GM23338 (cell line): ENCODE results near the gene SLC35F1. TPM values are rescaled to one million over a fixed set of nuclear protein-coding genes. Genes with fewer than 3 reads are reported as not detected.

Experiments
- ATAC-seq: fragments of 200-7000 bp; cut with Tn5 transposase; 3 replicates; pipeline ENCODE4 v1.9.1; 2020
- DNase-seq: peaks from one replicate; pipeline ENCODE4 v3.0.0-alpha.2; 2015; ENCODE audit warnings: low spot score
- H2AFZ ChIP-seq: fragments of 200-600 bp; sonication (generic); 2 replicates; pipeline ENCODE4 v1.8.0; 2016; ENCODE audit warnings: antibody characterized with exemption, mild to moderate bottlenecking, moderate library complexity
- H3F3A ChIP-seq: fragments of 200-600 bp; sonication (generic); replicated peaks from 2 replicates; pipeline ENCODE4 v1.8.0; 2017; ENCODE audit warnings: antibody characterized with exemption, mixed run types, low read depth
- H3K27ac ChIP-seq: fragments of 200-600 bp; sonication (generic); 2 replicates; pipeline ENCODE4 v1.6.1; 2016; ENCODE audit warnings: low read depth
- H3K27me3 ChIP-seq: fragments of 200-600 bp; sonication (generic); 2 replicates; pipeline ENCODE4 v1.8.0; 2016; ENCODE audit warnings: mild to moderate bottlenecking, mixed run types, moderate library complexity; ENCODE audit not compliant: insufficient read depth
- H3K36me3 ChIP-seq: fragments of 200-600 bp; sonication (generic); 2 replicates; pipeline ENCODE4 v1.8.0; 2016; ENCODE audit warnings: mild to moderate bottlenecking; ENCODE audit not compliant: insufficient read depth
- H3K4me1 ChIP-seq: fragments of 200-600 bp; sonication (generic); 2 replicates; pipeline ENCODE4 v1.8.0; 2016; ENCODE audit warnings: mild to moderate bottlenecking, moderate library complexity; ENCODE audit not compliant: insufficient read depth
- H3K4me2 ChIP-seq: fragments of 200-600 bp; sonication (generic); 2 replicates; pipeline ENCODE4 v1.7.1; 2017; ENCODE audit warnings: mixed run types
- H3K4me3 ChIP-seq: fragments of 200-600 bp; sonication (generic); 2 replicates; pipeline ENCODE4 v1.6.1; 2016; ENCODE audit warnings: mixed run types
- H3K79me2 ChIP-seq: fragments of 200-600 bp; sonication (generic); replicated peaks from 2 replicates; pipeline ENCODE4 v1.8.0; 2017; ENCODE audit warnings: mild to moderate bottlenecking; ENCODE audit not compliant: insufficient read depth
- H3K9me2 ChIP-seq: fragments of 200-600 bp; sonication (generic); 2 replicates; pipeline ENCODE4 v1.8.0; 2017; ENCODE audit not compliant: insufficient read depth
- H4K20me1 ChIP-seq: fragments of 200-600 bp; sonication (generic); replicated peaks from 2 replicates; pipeline ENCODE4 v1.8.0; 2017; ENCODE audit warnings: mild to moderate bottlenecking; ENCODE audit not compliant: insufficient read depth
- H3K27ac Mint-ChIP-seq: 2 replicates; pipeline ENCODE4 v1.8.0; 2020; ENCODE audit warnings: inconsistent platforms, mild to moderate bottlenecking, moderate library complexity, mixed read lengths
- H3K27me3 Mint-ChIP-seq: 3 replicates; pipeline ENCODE4 v1.8.0; 2022; ENCODE audit warnings: low read depth, mild to moderate bottlenecking, moderate library complexity, mixed read lengths, inconsistent platforms; ENCODE audit not compliant: insufficient read depth, poor library complexity
- H3K36me3 Mint-ChIP-seq: 3 replicates; pipeline ENCODE4 v1.8.0; 2021; ENCODE audit warnings: low read depth, mild to moderate bottlenecking, inconsistent platforms, moderate library complexity, mixed read lengths
- H3K4me1 Mint-ChIP-seq: 3 replicates; pipeline ENCODE4 v1.8.0; 2020; ENCODE audit warnings: mild to moderate bottlenecking, inconsistent platforms, mixed read lengths
- H3K4me3 Mint-ChIP-seq: 3 replicates; pipeline ENCODE4 v1.8.0; 2021; ENCODE audit warnings: moderate library complexity, mild to moderate bottlenecking, inconsistent platforms, mixed read lengths
- H3K9me3 Mint-ChIP-seq: 3 replicates; pipeline ENCODE4 v1.8.0; 2020; ENCODE audit warnings: moderate library complexity, mild to moderate bottlenecking, inconsistent platforms, mixed read lengths
- ETS1 ChIP-seq: IDR thresholded peaks from 2 replicates; pipeline ENCODE4 v1.6.1; 2016; ENCODE audit warnings: antibody characterized with exemption
- EZH2phosphoT487 ChIP-seq: fragments of 200-600 bp; sonication (generic); IDR thresholded peaks from one replicate; pipeline ENCODE4 v1.8.1; 2018; ENCODE audit warnings: antibody characterized with exemption; ENCODE audit not compliant: unreplicated experiment
- JUNB ChIP-seq: IDR thresholded peaks from one replicate; pipeline ENCODE4 v1.6.1; 2016; ENCODE audit warnings: antibody characterized with exemption; ENCODE audit not compliant: unreplicated experiment
- NANOG ChIP-seq: IDR thresholded peaks from 2 replicates; pipeline ENCODE4 v1.6.1; 2016; ENCODE audit warnings: antibody characterized with exemption, borderline replicate concordance
- POLR2AphosphoS5 ChIP-seq: IDR thresholded peaks from 2 replicates; pipeline ENCODE4 v1.6.1; 2016; ENCODE audit warnings: antibody characterized with exemption, low read depth
- REST ChIP-seq: IDR thresholded peaks from one replicate; pipeline ENCODE4 v1.6.1; 2018; ENCODE audit warnings: antibody characterized with exemption; ENCODE audit not compliant: unreplicated experiment
- STAT1 ChIP-seq: IDR thresholded peaks from one replicate; pipeline ENCODE4 v1.6.1; 2016; ENCODE audit warnings: antibody characterized with exemption; ENCODE audit not compliant: unreplicated experiment
- ZNF114 ChIP-seq: fragments of 250-450 bp; sonication (Bioruptor Pico); IDR thresholded peaks from 2 replicates; pipeline ENCODE4 v1.5.0; 2020; ENCODE audit warnings: mild to moderate bottlenecking, moderate library complexity
- ZNF331 ChIP-seq: fragments of 250-450 bp; sonication (Bioruptor Pico); IDR thresholded peaks from 2 replicates; pipeline ENCODE4 v1.5.0; 2020; ENCODE audit warnings: low read depth, mild to moderate bottlenecking, moderate library complexity
- polyA plus RNA-seq: library from polyadenylated mRNA; unstranded; fragments of >200 nt; fragmentation: Nextera tagmentation; extraction: Ambion mirVana; gene quantifications from 2 replicates; pipeline ENCODE4 v1.2.1, GENCODE V29; 2016
- total RNA-seq: library from RNA; depleted of rRNA; stranded (reverse); fragments of >200 nt; shearing (Covaris generic); gene quantifications from 2 replicates; pipeline ENCODE4 v1.2.3, GENCODE V29; 2014
- TF ChIP-seq, protein P1 (sequence below): fragments of 250-450 bp; sonication (Bioruptor Pico); IDR thresholded peaks from 2 replicates; pipeline ENCODE4 v1.5.0; 2020; ENCODE audit warnings: mild to moderate bottlenecking, moderate library complexity

Gene SLC35F1
- total and polyA plus RNA-seq, 2 experiments from 2014 or later, result 3.0 to 10.3 TPM

GRCh38 chr6:118174071-118174470 lies 267.0 kb downstream of the SLC35F1 start:
- Mint-ChIP-seq H3K27me3 (peaks cover 4% of the 10 kb centered on the region), H3K9me3 (peaks cover 16% of the 10 kb centered on the region), H3K27ac (no peak overlapping the region), H3K4me1 (peaks cover 3% of the 10 kb centered on the region; the same call in 1 of the 3 replicates), H3K36me3 (peaks cover 15% of the 10 kb centered on the region; the same call in 2 of the 3 replicates), H3K4me3 (no peak overlapping the region)
- no peak for DNase-seq
- no peak overlapping the region for H3K4me3 ChIP-seq
- ATAC-seq, result no peak
- H3K9me2 ChIP-seq, result peaks cover 4% of the 10 kb centered on the region; the same call in 1 of the 2 replicates
- no peak for TF ChIP-seq ZNF331 (CRISPR knock-in tag)
- no peak for TF ChIP-seq REST
- TF ChIP-seq POLR2AphosphoS5, result no peak
- no peak for TF ChIP-seq EZH2phosphoT487
- no peak for TF ChIP-seq NANOG
- TF ChIP-seq JUNB, result no peak
- TF ChIP-seq ETS1, result no peak
- TF ChIP-seq, protein P1, sequence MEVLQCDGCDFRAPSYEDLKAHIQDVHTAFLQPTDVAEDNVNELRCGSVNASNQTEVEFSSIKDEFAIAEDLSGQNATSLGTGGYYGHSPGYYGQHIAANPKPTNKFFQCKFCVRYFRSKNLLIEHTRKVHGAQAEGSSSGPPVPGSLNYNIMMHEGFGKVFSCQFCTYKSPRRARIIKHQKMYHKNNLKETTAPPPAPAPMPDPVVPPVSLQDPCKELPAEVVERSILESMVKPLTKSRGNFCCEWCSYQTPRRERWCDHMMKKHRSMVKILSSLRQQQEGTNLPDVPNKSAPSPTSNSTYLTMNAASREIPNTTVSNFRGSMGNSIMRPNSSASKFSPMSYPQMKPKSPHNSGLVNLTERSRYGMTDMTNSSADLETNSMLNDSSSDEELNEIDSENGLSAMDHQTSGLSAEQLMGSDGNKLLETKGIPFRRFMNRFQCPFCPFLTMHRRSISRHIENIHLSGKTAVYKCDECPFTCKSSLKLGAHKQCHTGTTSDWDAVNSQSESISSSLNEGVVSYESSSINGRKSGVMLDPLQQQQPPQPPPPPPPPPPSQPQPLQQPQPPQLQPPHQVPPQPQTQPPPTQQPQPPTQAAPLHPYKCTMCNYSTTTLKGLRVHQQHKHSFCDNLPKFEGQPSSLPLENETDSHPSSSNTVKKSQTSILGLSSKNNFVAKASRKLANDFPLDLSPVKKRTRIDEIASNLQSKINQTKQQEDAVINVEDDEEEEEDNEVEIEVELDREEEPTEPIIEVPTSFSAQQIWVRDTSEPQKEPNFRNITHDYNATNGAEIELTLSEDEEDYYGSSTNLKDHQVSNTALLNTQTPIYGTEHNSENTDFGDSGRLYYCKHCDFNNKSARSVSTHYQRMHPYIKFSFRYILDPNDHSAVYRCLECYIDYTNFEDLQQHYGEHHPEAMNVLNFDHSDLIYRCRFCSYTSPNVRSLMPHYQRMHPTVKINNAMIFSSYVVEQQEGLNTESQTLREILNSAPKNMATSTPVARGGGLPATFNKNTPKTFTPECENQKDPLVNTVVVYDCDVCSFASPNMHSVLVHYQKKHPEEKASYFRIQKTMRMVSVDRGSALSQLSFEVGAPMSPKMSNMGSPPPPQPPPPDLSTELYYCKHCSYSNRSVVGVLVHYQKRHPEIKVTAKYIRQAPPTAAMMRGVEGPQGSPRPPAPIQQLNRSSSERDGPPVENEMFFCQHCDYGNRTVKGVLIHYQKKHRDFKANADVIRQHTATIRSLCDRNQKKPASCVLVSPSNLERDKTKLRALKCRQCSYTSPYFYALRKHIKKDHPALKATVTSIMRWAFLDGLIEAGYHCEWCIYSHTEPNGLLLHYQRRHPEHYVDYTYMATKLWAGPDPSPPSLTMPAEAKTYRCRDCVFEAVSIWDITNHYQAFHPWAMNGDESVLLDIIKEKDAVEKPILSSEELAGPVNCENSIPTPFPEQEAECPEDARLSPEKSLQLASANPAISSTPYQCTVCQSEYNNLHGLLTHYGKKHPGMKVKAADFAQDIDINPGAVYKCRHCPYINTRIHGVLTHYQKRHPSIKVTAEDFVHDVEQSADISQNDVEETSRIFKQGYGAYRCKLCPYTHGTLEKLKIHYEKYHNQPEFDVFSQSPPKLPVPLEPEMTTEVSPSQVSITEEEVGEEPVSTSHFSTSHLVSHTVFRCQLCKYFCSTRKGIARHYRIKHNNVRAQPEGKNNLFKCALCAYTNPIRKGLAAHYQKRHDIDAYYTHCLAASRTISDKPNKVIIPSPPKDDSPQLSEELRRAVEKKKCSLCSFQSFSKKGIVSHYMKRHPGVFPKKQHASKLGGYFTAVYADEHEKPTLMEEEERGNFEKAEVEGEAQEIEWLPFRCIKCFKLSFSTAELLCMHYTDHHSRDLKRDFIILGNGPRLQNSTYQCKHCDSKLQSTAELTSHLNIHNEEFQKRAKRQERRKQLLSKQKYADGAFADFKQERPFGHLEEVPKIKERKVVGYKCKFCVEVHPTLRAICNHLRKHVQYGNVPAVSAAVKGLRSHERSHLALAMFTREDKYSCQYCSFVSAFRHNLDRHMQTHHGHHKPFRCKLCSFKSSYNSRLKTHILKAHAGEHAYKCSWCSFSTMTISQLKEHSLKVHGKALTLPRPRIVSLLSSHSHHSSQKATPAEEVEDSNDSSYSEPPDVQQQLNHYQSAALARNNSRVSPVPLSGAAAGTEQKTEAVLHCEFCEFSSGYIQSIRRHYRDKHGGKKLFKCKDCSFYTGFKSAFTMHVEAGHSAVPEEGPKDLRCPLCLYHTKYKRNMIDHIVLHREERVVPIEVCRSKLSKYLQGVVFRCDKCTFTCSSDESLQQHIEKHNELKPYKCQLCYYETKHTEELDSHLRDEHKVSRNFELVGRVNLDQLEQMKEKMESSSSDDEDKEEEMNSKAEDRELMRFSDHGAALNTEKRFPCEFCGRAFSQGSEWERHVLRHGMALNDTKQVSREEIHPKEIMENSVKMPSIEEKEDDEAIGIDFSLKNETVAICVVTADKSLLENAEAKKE (CRISPR knock-in tag), result no peak
- TF ChIP-seq STAT1, result no peak
- no peak for TF ChIP-seq ZNF114 (CRISPR knock-in tag)
- no peak overlapping the region for H3K4me2 ChIP-seq
- no peaks in the 10 kb centered on the region for H3K27me3 ChIP-seq
- H4K20me1 ChIP-seq, result no peaks in the 10 kb centered on the region
- no peak overlapping the region for H3K27ac ChIP-seq
- no peaks in the 10 kb centered on the region for H3K79me2 ChIP-seq
- no peaks in the 10 kb centered on the region for H3K4me1 ChIP-seq
- no peak overlapping the region for H2AFZ ChIP-seq
- no peaks in the 10 kb centered on the region for H3K36me3 ChIP-seq
- H3F3A ChIP-seq, result no peaks in the 10 kb centered on the region
